CD4-positive, alpha-beta T cell (primary cell): ENCODE results near the gene TNFRSF13B. TPM values are rescaled to one million over a fixed set of nuclear protein-coding genes. Genes with fewer than 3 reads are reported as not detected.
"Not testable (repeated sequence)": the region's sequence is repeated elsewhere in the genome, so short reads cannot be mapped to it uniquely, and the experiment has no call there.

ENCODE experiments used
- ATAC-seq: fragments of 200-7000 bp; cut with Tn5 transposase; one replicate; pipeline ENCODE4 v1.10.0; 2022; ENCODE audit warnings: mild to moderate bottlenecking; ENCODE audit not compliant: poor library complexity
- CTCF ChIA-PET: fragments of 350-600 bp; sonication (Branson Sonifier 250); formaldehyde crosslinking; loops from one replicate; lab custom pipeline; 2021; ENCODE audit warnings: antibody characterized with exemption, inconsistent platforms; lab: Charles Lee
- POLR2A ChIA-PET: fragments of 350-600 bp; sonication (Branson Sonifier 250); formaldehyde crosslinking; loops from one replicate; lab custom pipeline; 2021; ENCODE audit warnings: antibody characterized with exemption, inconsistent platforms; lab: Charles Lee
- DNase-seq, 14 experiments: peaks; one replicate each; pipeline ENCODE4 v3.0.0-alpha.2; 2013 to 2020; ENCODE audit warnings: mixed read lengths in 2 of 14
- H3K27ac ChIP-seq, 2 donors: one replicate each; pipeline versions ENCODE4 v1.5.1 to v1.7.0; 2013; ENCODE audit warnings: low read length in 2 of 2, low read depth in 1 of 2, mild to moderate bottlenecking in 1 of 2
- H3K27me3 ChIP-seq, 2 experiments: 1 replicate in 1 of 2; 2 replicates in 1 of 2; pipeline versions ENCODE4 v1.6.1 to v1.7.0; 2013; ENCODE audit warnings: low read length in 2 of 2, control low read depth in 1 of 2, mild to moderate bottlenecking in 1 of 2, moderate library complexity in 1 of 2; ENCODE audit not compliant: insufficient read depth in 2 of 2, control insufficient read depth in 1 of 2
- H3K36me3 ChIP-seq: one replicate; pipeline ENCODE4 v1.6.1; 2013; ENCODE audit warnings: low read length, control low read depth; ENCODE audit not compliant: insufficient read depth
- H3K4me1 ChIP-seq: one replicate; pipeline ENCODE4 v1.6.1; 2013; ENCODE audit warnings: low read length, control low read depth; ENCODE audit not compliant: insufficient read depth
- H3K4me3 ChIP-seq: one replicate; pipeline ENCODE4 v1.5.1; 2013; ENCODE audit warnings: mild to moderate bottlenecking, low read length, moderate library complexity
- H3K9me3 ChIP-seq, 2 experiments: 1 replicate in 1 of 2; 2 replicates in 1 of 2; pipeline versions ENCODE4 v1.6.1 to v1.7.0; 2013; ENCODE audit warnings: low read length in 2 of 2, mild to moderate bottlenecking in 2 of 2, control low read depth in 1 of 2, moderate library complexity in 1 of 2; ENCODE audit not compliant: control insufficient read depth in 1 of 2, insufficient read depth in 1 of 2
- H3K27ac Mint-ChIP-seq: one replicate; pipeline ENCODE4 v1.8.0; 2020; ENCODE audit warnings: mixed read lengths
- H3K27me3 Mint-ChIP-seq: one replicate; pipeline ENCODE4 v1.8.0; 2021; ENCODE audit warnings: mixed read lengths
- H3K36me3 Mint-ChIP-seq: one replicate; pipeline ENCODE4 v1.8.0; 2021; ENCODE audit warnings: low read depth, mixed read lengths
- H3K4me1 Mint-ChIP-seq: one replicate; pipeline ENCODE4 v1.8.0; 2021; ENCODE audit warnings: low read depth, mixed read lengths
- H3K4me3 Mint-ChIP-seq: one replicate; pipeline ENCODE4 v1.8.0; 2020; ENCODE audit warnings: mild to moderate bottlenecking, mixed read lengths
- H3K9me3 Mint-ChIP-seq: one replicate; pipeline ENCODE4 v1.8.0; 2020; ENCODE audit warnings: mixed read lengths
- intact Hi-C, 2 experiments: fragments of 100-400 bp; cut with DNase I in 1 of 2; cut with micrococcal nuclease in 1 of 2; formaldehyde crosslinking; loops; one replicate each; pipeline versions ENCODE4 v1.15.1 to v1.9.0; 2023 to 2025; cut with DNase I, micrococcal nuclease
- total RNA-seq, 174 experiments: library from RNA in 2 of 174; stranded (reverse) in 2 of 174; gene quantifications; one replicate each; pipeline ENCODE4 v1.2.3 and lab custom pipeline; 2021 to 2026
- TF ChIP-seq, protein P1 (sequence below): fragments of 200-600 bp; IDR thresholded peaks from one replicate; pipeline ENCODE4 v1.8.0; 2022; ENCODE audit warnings: antibody characterized with exemption, mild to moderate bottlenecking

Gene TNFRSF13B
- total RNA-seq, 2 experiments from 2014 or later, result not detected

GRCh38 chr17:16980813-16981731 lies 9.2 kb upstream of the TNFRSF13B start:
- ChIA-PET POLR2A (no interaction called here), CTCF (no interaction called here)
- H3K9me3 Mint-ChIP-seq, result no peaks in the 10 kb centered on the region
- no peak for ATAC-seq
- no peaks in the 10 kb centered on the region for H3K27me3 Mint-ChIP-seq
- TF ChIP-seq, protein P1, sequence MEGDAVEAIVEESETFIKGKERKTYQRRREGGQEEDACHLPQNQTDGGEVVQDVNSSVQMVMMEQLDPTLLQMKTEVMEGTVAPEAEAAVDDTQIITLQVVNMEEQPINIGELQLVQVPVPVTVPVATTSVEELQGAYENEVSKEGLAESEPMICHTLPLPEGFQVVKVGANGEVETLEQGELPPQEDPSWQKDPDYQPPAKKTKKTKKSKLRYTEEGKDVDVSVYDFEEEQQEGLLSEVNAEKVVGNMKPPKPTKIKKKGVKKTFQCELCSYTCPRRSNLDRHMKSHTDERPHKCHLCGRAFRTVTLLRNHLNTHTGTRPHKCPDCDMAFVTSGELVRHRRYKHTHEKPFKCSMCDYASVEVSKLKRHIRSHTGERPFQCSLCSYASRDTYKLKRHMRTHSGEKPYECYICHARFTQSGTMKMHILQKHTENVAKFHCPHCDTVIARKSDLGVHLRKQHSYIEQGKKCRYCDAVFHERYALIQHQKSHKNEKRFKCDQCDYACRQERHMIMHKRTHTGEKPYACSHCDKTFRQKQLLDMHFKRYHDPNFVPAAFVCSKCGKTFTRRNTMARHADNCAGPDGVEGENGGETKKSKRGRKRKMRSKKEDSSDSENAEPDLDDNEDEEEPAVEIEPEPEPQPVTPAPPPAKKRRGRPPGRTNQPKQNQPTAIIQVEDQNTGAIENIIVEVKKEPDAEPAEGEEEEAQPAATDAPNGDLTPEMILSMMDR, result no peak
- H3K27me3 ChIP-seq, result no peaks in the 10 kb centered on the region
- no peak overlapping the region for H3K4me3 ChIP-seq
- intact Hi-C loops, result no loop called here
- H3K27ac Mint-ChIP-seq, result no peak overlapping the region
- DNase-seq, result no peak
- no peak overlapping the region for H3K27ac ChIP-seq
- H3K36me3 Mint-ChIP-seq, result no peaks in the 10 kb centered on the region
- peaks cover 3% of the 10 kb centered on the region for H3K4me1 ChIP-seq
- H3K4me3 Mint-ChIP-seq, result no peak overlapping the region
- H3K4me1 Mint-ChIP-seq, result no peaks in the 10 kb centered on the region
- H3K9me3 ChIP-seq, result no peaks in the 10 kb centered on the region
- no peaks in the 10 kb centered on the region for H3K36me3 ChIP-seq

GRCh38 chr17:16980061-16980460 lies 8.1 kb upstream of the TNFRSF13B start:
- H3K27me3 Mint-ChIP-seq, result no peaks in the 10 kb centered on the region
- H3K36me3 Mint-ChIP-seq, result no peaks in the 10 kb centered on the region
- H3K27me3 ChIP-seq, result no peaks in the 10 kb centered on the region
- no peak overlapping the region for H3K27ac Mint-ChIP-seq
- no peak overlapping the region for H3K4me3 ChIP-seq
- DNase-seq (no peak), ATAC-seq (no peak)
- POLR2A ChIA-PET, result no interaction called here
- no peak overlapping the region for H3K4me3 Mint-ChIP-seq
- H3K9me3 ChIP-seq, result no peaks in the 10 kb centered on the region
- CTCF ChIA-PET, result no interaction called here
- H3K4me1 ChIP-seq, result peaks cover 3% of the 10 kb centered on the region
- intact Hi-C loops, result no loop called here
- no peaks in the 10 kb centered on the region for H3K36me3 ChIP-seq
- TF ChIP-seq, protein P1, result no peak
- H3K9me3 Mint-ChIP-seq, result no peaks in the 10 kb centered on the region
- H3K27ac ChIP-seq, result no peak overlapping the region
- H3K4me1 Mint-ChIP-seq, result no peaks in the 10 kb centered on the region

DNA sequence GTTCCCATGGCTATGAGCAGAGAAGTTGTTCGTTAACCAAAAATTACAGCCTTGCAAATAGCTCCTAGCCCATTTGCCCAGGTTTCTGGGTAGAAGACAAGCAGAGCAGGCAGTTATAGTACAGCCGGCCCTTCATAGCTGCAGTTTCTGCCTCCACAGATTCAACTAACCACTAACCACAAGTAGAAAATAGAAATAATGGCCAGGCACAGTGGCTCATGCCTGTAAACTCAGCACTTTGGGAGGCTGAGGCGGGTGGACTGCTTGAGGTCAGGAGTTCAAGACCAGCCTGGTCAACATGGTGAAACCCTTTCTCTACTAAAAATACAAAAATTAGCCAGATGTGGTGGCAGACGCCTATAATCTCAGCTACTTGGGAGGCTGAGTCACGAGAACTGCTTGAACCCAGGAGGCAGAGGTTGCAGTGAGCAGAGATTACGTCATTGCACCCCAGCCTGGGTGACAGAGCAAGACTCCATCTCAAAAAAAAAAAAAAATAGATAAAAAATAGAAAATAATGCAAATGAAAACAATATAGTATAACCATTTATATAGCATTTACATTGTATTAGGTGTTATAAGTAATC lies 7.4 kb upstream of the TNFRSF13B start:
- H3K9me3 Mint-ChIP-seq, H3K27ac Mint-ChIP-seq, H3K9me3 ChIP-seq, CTCF ChIA-PET, H3K4me3 ChIP-seq, H3K27ac ChIP-seq, H3K4me3 Mint-ChIP-seq, DNase-seq, intact Hi-C loops, H3K4me1 Mint-ChIP-seq, ATAC-seq, H3K4me1 ChIP-seq, H3K27me3 ChIP-seq, H3K27me3 Mint-ChIP-seq, H3K36me3 ChIP-seq, H3K36me3 Mint-ChIP-seq, POLR2A ChIA-PET: not testable (repeated sequence)
